NCI-H2227 (cell line): ENCODE results near the gene LYST.
"Not testable (repeated sequence)": the region's sequence is repeated elsewhere in the genome, so short reads cannot be mapped to it uniquely, and the experiment has no call there.

Source experiments
- DNase-seq: peaks from one replicate; lab custom pipeline; 2025; ENCODE audit not compliant: unreplicated experiment; lab: John Stamatoyannopoulos, UW

LYST gene

GRCh38 chr1:235861857-235862256 lies 4.8 kb downstream of the LYST start:
- DNase-seq = no peak

- DNase-seq = no peak
Observed at GRCh38 chr1:235860829-235861228, 5.9 kb downstream of the LYST start.

GRCh38 chr1:235859789-235860188 lies 6.9 kb downstream of the LYST start:
- DNase-seq = no peak

GRCh38 chr1:235858766-235859165 lies 7.9 kb downstream of the LYST start:
- no peak for DNase-seq

- DNase-seq = no peak
Observed at GRCh38 chr1:235857756-235858155, 8.9 kb downstream of the LYST start.

GRCh38 chr1:235855811-235856429 lies 10.8 kb downstream of the LYST start:
- no peak for DNase-seq

- DNase-seq = no peak
Observed at GRCh38 chr1:235854347-235854746, 12.4 kb downstream of the LYST start.

GRCh38 chr1:235853653-235854052 lies 13.1 kb downstream of the LYST start:
- no peak for DNase-seq

DNA sequence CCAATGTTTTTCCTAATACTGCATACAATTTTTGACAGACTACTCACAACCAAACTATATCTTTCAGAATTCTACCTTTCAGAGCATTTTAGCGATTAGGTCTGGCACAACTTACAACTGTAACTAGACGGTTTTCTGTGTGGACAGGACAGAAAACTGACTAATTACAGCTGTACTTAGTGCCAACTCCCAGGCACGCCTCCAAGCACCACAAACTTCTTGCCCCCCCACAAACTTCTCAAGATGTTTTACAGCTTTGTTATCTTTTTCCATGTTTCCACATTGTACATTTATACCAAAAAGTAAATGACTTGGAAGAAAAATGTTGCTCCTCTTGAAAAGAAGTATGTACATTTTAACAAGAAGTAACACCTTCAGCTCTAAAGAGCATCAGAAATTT lies 13.8 kb downstream of the LYST start:
- no peak for DNase-seq

DNA sequence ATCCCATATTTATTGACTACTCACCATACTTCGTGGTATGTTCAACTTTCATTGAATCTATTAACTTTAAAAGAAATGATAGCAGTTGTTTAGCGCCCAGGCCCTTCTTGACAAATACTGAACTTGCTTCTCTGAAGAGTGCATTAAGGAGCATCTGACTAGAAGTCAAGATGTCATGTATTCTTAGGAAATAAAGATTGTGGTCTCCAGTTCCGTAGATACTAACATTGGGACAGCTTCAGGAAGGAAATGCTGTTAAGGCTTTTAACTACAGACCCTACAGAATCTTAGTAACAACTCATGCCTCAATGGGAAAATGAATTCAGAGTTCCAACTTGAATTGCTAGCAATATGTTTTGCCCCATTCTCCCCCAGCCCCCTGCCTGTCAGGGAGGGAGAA lies 14.8 kb downstream of the LYST start:
- no peak for DNase-seq

- not testable (repeated sequence) for DNase-seq
Observed at GRCh38 chr1:235848251-235848650, 18.5 kb downstream of the LYST start.

GRCh38 chr1:235845656-235846107 lies 21.0 kb downstream of the LYST start:
- not testable (repeated sequence) for DNase-seq

- DNase-seq = no peak
Observed at GRCh38 chr1:235844776-235845175, 21.9 kb downstream of the LYST start.

- peak; percentile 58 for DNase-seq
Observed at GRCh38 chr1:235843461-235843961, 23.2 kb downstream of the LYST start.

GRCh38 chr1:235841938-235842545 lies 24.7 kb downstream of the LYST start:
- DNase-seq = no peak

DNA sequence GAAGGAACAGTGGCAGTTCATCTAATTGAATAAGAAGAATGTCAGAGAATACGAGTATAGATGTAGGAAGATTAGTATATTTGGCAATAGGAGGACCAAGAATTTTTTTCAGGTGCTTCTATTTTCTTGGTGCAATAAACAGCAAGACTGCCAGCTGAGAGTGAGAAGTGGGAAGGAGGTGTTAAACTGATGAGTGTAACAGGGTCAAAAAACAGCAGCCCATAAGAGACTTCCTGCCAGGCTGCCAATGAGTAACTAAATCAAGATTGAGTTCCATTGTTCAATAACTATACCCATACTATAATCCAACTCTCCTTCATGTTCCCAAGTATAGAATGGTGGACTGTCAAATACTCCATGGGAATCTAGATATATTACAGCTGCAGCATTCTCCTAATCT lies 28.7 kb downstream of the LYST start:
- no peak for DNase-seq

- no peak for DNase-seq
Observed at GRCh38 chr1:235835226-235835625, 31.5 kb downstream of the LYST start.

- no peak for DNase-seq
Observed at GRCh38 chr1:235834620-235835019, 32.1 kb downstream of the LYST start.

- no peak for DNase-seq
Observed at GRCh38 chr1:235832011-235832410, 34.7 kb downstream of the LYST start.

DNA sequence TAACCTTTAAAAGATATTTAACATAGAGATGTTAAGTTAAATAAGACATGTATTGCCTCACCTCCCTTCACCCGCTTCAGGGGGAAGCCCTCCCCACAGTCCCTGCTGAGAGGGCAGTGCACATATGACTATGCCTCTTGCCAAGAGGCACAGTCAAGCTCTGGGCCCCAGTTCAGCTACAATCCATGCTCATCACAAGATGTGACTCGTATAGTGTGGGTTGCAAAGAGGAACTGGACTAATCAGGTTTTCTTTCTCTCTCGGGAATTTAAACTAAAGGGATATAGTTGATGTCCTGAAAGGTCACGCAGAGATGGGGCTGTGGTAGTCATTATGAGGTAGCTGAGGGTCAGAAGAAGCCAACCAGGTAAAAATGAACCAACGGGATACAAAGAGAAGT lies 35.6 kb downstream of the LYST start:
- no peak for DNase-seq

GRCh38 chr1:235826102-235826854 lies 40.4 kb downstream of the LYST start:
- no peak for DNase-seq

- no peak for DNase-seq
Observed at GRCh38 chr1:235825229-235825628, 41.5 kb downstream of the LYST start.
